HEK293 (cell line): ENCODE measurements around the gene PIGZ.

Experiments
- CTCF ChIA-PET: fragments of 350-600 bp; formaldehyde crosslinking; extraction: SDS; loops from one replicate; lab custom pipeline; 2021; ENCODE audit warnings: antibody characterized with exemption; lab: Yijun Ruan, JAX
- POLR2A ChIA-PET: fragments of 300-600 bp; formaldehyde crosslinking; extraction: SDS; loops from one replicate; lab custom pipeline; 2020; ENCODE audit warnings: antibody characterized with exemption, inconsistent platforms; lab: Yijun Ruan, JAX
- H3K27ac ChIP-seq: fragments of 200-500 bp; sonication (Bioruptor generic); 2 replicates; pipeline ENCODE4 v1.5.1; 2014; ENCODE audit warnings: low read depth, low read length, control low read depth, inconsistent platforms; ENCODE audit errors: extremely low read depth
- H3K36me3 ChIP-seq, 2 experiments: fragments of 200-500 bp in 1 of 2; sonication (Bioruptor generic) in 1 of 2; 1 replicate in 1 of 2; 2 replicates in 1 of 2; pipeline ENCODE4 v1.5.1; 2014 to 2017; ENCODE audit warnings: inconsistent platforms in 2 of 2, low read length in 2 of 2; ENCODE audit not compliant: control insufficient read depth in 2 of 2, insufficient read depth in 1 of 2
- H3K4me1 ChIP-seq: fragments of 200-500 bp; sonication (Bioruptor generic); 2 replicates; pipeline ENCODE4 v1.5.1; 2014; ENCODE audit warnings: mild to moderate bottlenecking, low read length, inconsistent platforms; ENCODE audit not compliant: control insufficient read depth, insufficient read depth
- H3K4me3 ChIP-seq: 2 replicates; pipeline ENCODE4 v1.5.1; 2011; ENCODE audit warnings: low read depth, mild to moderate bottlenecking, control low read depth, low read length, moderate library complexity
- H3K9me3 ChIP-seq: fragments of 200-500 bp; sonication (Bioruptor generic); 2 replicates; pipeline ENCODE4 v1.5.1; 2014; ENCODE audit warnings: low read depth, low read length, inconsistent platforms; ENCODE audit not compliant: control insufficient read depth, insufficient read depth
- KLF9 ChIP-seq: fragments of 450-650 bp; formaldehyde crosslinking; IDR thresholded peaks from 2 replicates; pipeline ENCODE4 v1.5.1; 2016; ENCODE audit warnings: missing biosample characterization, missing genetic modification characterization, low read depth
- REST ChIP-seq: fragments of 450-650 bp; formaldehyde crosslinking; IDR thresholded peaks from 2 replicates; pipeline ENCODE4 v1.5.1; 2016; ENCODE audit warnings: missing biosample characterization, missing genetic modification characterization
- ZBTB1 ChIP-seq: fragments of 450-650 bp; formaldehyde crosslinking; IDR thresholded peaks from 2 replicates; pipeline ENCODE4 v1.5.1; 2016; ENCODE audit warnings: missing biosample characterization, missing genetic modification characterization
- ZBTB21 ChIP-seq: fragments of 450-650 bp; formaldehyde crosslinking; IDR thresholded peaks from 2 replicates; pipeline ENCODE4 v1.5.1; 2017; ENCODE audit warnings: missing biosample characterization, missing genetic modification characterization
- ZBTB44 ChIP-seq: fragments of 450-650 bp; IDR thresholded peaks from 2 replicates; pipeline ENCODE4 v1.5.1; 2018; ENCODE audit warnings: missing biosample characterization, mild to moderate bottlenecking, missing genetic modification characterization
- ZNF114 ChIP-seq: fragments of 450-650 bp; formaldehyde crosslinking; IDR thresholded peaks from 2 replicates; pipeline ENCODE4 v1.5.0; 2017; ENCODE audit warnings: missing biosample characterization, missing genetic modification characterization
- ZNF2 ChIP-seq: fragments of 450-650 bp; formaldehyde crosslinking; IDR thresholded peaks from 2 replicates; pipeline ENCODE4 v1.5.1; 2016; ENCODE audit warnings: missing biosample characterization, missing genetic modification characterization
- ZNF596 ChIP-seq: fragments of 450-650 bp; IDR thresholded peaks from 2 replicates; pipeline ENCODE4 v1.5.0; 2018; ENCODE audit warnings: missing biosample characterization, mild to moderate bottlenecking, missing genetic modification characterization, moderate library complexity
- ZNF658 ChIP-seq: fragments of 450-650 bp; formaldehyde crosslinking; IDR thresholded peaks from 2 replicates; pipeline ENCODE4; 2016; ENCODE audit warnings: missing biosample characterization, missing genetic modification characterization
- ZNF660 ChIP-seq: fragments of 450-650 bp; IDR thresholded peaks from 2 replicates; pipeline ENCODE4 v1.5.1; 2018; ENCODE audit warnings: missing biosample characterization, mild to moderate bottlenecking, missing genetic modification characterization
- ZNF704 ChIP-seq: fragments of 450-650 bp; formaldehyde crosslinking; IDR thresholded peaks from 2 replicates; pipeline ENCODE4 v1.5.1; 2016; ENCODE audit warnings: missing biosample characterization, missing genetic modification characterization
- ZNF785 ChIP-seq: fragments of 450-650 bp; formaldehyde crosslinking; IDR thresholded peaks from 2 replicates; pipeline ENCODE4 v1.5.1; 2016; ENCODE audit warnings: missing biosample characterization, missing genetic modification characterization
- ZNF791 ChIP-seq: fragments of 450-650 bp; formaldehyde crosslinking; IDR thresholded peaks from 2 replicates; pipeline ENCODE4 v1.5.1; 2016; ENCODE audit warnings: missing biosample characterization, missing genetic modification characterization
- TF ChIP-seq, protein P1 (sequence below): fragments of 450-650 bp; formaldehyde crosslinking; IDR thresholded peaks from 2 replicates; pipeline ENCODE4 v1.5.1; 2016; ENCODE audit warnings: missing biosample characterization, missing genetic modification characterization

Gene PIGZ

DNA sequence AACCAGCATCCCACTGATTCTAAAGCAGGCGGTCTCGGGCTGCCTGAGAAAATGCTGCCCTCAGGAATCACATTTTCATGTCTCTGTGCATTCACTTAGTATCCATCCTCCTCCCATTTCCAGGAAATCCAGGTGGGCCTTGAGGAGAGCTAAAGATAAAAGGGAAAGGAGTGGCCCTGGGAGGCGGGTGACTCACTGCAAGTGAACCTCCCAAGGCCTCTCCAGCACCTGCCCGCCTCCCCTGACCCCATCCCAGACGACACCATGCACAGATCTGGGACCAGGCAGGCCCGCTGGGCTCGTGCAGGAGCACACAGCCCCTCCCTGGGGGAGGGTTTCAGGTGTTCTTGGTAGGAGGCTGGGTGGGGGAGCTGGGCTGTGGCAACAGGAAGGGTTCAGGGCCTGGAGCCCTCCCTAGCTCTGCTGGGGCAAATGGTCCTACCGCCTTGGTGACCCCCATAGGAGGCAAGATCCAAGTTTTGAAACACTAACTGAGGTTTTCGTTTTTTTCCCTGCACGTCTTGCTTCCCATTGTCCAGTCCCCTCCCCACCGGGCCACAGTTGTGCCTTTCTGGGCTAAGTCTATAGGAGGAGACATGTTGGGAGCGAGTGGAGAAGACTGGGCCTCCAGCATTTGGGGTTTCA is 38.8 kb upstream of the PIGZ start (continued):
- TF ChIP-seq ZNF660 (no peak), ZNF785 (tag by site-specific recombination) (no peak), ZNF596 (no peak), ZNF791 (tag by site-specific recombination) (no peak), ZBTB1 (no peak), ZNF658 (tag by site-specific recombination) (no peak)
- TF ChIP-seq, protein P1, sequence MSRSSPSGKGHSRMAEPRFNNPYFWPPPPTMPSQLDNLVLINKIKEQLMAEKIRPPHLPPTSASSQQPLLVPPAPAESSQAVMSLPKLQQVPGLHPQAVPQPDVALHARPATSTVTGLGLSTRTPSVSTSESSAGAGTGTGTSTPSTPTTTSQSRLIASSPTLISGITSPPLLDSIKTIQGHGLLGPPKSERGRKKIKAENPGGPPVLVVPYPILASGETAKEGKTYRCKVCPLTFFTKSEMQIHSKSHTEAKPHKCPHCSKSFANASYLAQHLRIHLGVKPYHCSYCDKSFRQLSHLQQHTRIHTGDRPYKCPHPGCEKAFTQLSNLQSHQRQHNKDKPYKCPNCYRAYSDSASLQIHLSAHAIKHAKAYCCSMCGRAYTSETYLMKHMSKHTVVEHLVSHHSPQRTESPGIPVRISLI (tag by site-specific recombination): no peak

GRCh38 chr3:197006860-197007259 is 38.2 kb upstream of the PIGZ start:
- TF ChIP-seq ZBTB44 (tag by site-specific recombination) (no peak), ZNF2 (tag by site-specific recombination) (no peak), REST (no peak)
- no peaks in the 10 kb centered on the region; the same call in 1 of the 2 replicates for H3K4me1 ChIP-seq
- CTCF ChIA-PET: interaction anchor here (1.0 kb wide), 1 partner anchor 22 kb away, joined by 3 read pairs; no protein-coding TSS in a partner anchor
- peaks cover 0 to 15% of the 10 kb centered on the region in 2 experiments; a peak in 1 of 3 replicates for H3K36me3 ChIP-seq
- H3K9me3 ChIP-seq: no peaks in the 10 kb centered on the region
- no peak overlapping the region for H3K4me3 ChIP-seq
- no peak overlapping the region for H3K27ac ChIP-seq
- POLR2A ChIA-PET: interaction anchor here (0.6 kb wide), 1 partner anchor 60 kb away, joined by 4 read pairs; no protein-coding TSS in a partner anchor

- TF ChIP-seq ZBTB1: no peak
- TF ChIP-seq ZBTB21 (tag by site-specific recombination): no peak
- TF ChIP-seq KLF9 (tag by site-specific recombination): no peak
- TF ChIP-seq ZNF704: no peak
- TF ChIP-seq ZNF114 (tag by site-specific recombination): no peak
- H3K27ac ChIP-seq: no peak overlapping the region
- H3K36me3 ChIP-seq: peaks cover 0 to 15% of the 10 kb centered on the region in 2 experiments; a peak in 1 of 3 replicates
- no peaks in the 10 kb centered on the region for H3K9me3 ChIP-seq
- H3K4me1 ChIP-seq: no peaks in the 10 kb centered on the region; the same call in 1 of the 2 replicates
- CTCF ChIA-PET: interaction anchor here (1.0 kb wide), 1 partner anchor 23 kb away, joined by 3 read pairs; no protein-coding TSS in a partner anchor
- no peak overlapping the region for H3K4me3 ChIP-seq
- POLR2A ChIA-PET: no interaction called here
Observed at GRCh38 chr3:197006446-197006845, 37.8 kb upstream of the PIGZ start.
